Natural killer cell (primary cell): ENCODE results near the gene BGN. TPM values are rescaled to one million over a fixed set of nuclear protein-coding genes. Genes with fewer than 3 reads are reported as not detected.

Experiments
- ATAC-seq, 3 donors: fragments of 150-1000 bp in 2 of 3; fragments of 200-7000 bp in 1 of 3; cut with Tn5 transposase; 1 replicate in 1 of 3; 2 replicates in 2 of 3; pipeline ENCODE4 v1.10.0; 2021; ENCODE audit warnings: mild to moderate bottlenecking in 2 of 3, moderate library complexity in 2 of 3
- DNase-seq, 2 donors: peaks; one replicate each; pipeline versions ENCODE4 v3.0.0 to v3.0.0-alpha.2; 2013 to 2021; ENCODE audit warnings: mixed read lengths in 1 of 2
- H3K27ac ChIP-seq: one replicate; pipeline ENCODE4 v1.5.1; 2013; ENCODE audit warnings: mild to moderate bottlenecking, low read length
- H3K27me3 ChIP-seq: one replicate; pipeline ENCODE4 v1.6.1; 2013; ENCODE audit warnings: low read length; ENCODE audit not compliant: control insufficient read depth, insufficient read depth
- H3K36me3 ChIP-seq: one replicate; pipeline ENCODE4 v1.6.1; 2013; ENCODE audit warnings: low read length; ENCODE audit not compliant: control insufficient read depth, insufficient read depth
- H3K4me1 ChIP-seq: one replicate; pipeline ENCODE4 v1.6.1; 2013; ENCODE audit warnings: low read length; ENCODE audit not compliant: control insufficient read depth, insufficient read depth
- H3K4me3 ChIP-seq: one replicate; pipeline ENCODE4 v1.5.1; 2013; ENCODE audit warnings: low read length
- H3K9me3 ChIP-seq: one replicate; pipeline ENCODE4 v1.6.1; 2013; ENCODE audit warnings: low read length; ENCODE audit not compliant: control insufficient read depth, insufficient read depth
- H3K27ac Mint-ChIP-seq, 2 donors: one replicate each; pipeline ENCODE4 v1.8.0; 2022; ENCODE audit warnings: mild to moderate bottlenecking in 2 of 2, mixed read lengths in 2 of 2, moderate library complexity in 1 of 2
- H3K27me3 Mint-ChIP-seq, 2 donors: one replicate each; pipeline ENCODE4 v1.8.0; 2022; ENCODE audit warnings: low read depth in 2 of 2, mixed read lengths in 2 of 2
- H3K36me3 Mint-ChIP-seq: one replicate; pipeline ENCODE4 v1.8.0; 2022; ENCODE audit warnings: mixed read lengths
- H3K4me1 Mint-ChIP-seq, 2 donors: one replicate each; pipeline ENCODE4 v1.8.0; 2022; ENCODE audit warnings: mixed read lengths in 2 of 2
- H3K4me3 Mint-ChIP-seq: one replicate; pipeline ENCODE4 v1.8.0; 2022; ENCODE audit warnings: mild to moderate bottlenecking, moderate library complexity, mixed read lengths
- H3K9me3 Mint-ChIP-seq, 2 donors: one replicate each; pipeline ENCODE4 v1.8.0; 2022; ENCODE audit warnings: mixed read lengths in 2 of 2
- CTCF ChIP-seq: fragments of 200-600 bp; IDR thresholded peaks from one replicate; pipeline ENCODE4 v1.8.0; 2022; ENCODE audit warnings: antibody characterized with exemption
- WGBS: methylation state at CpG from one replicate; pipeline ENCODE4 v1.1.7; 2013; ENCODE audit warnings: missing lambda C conversion rate; ENCODE audit not compliant: insufficient coverage; 5-methylcytosine and 5-hydroxymethylcytosine counted together
- intact Hi-C: fragments of 100-400 bp; cut with micrococcal nuclease; formaldehyde crosslinking; loops from one replicate; pipeline ENCODE4 v1.14.2; 2022
- total RNA-seq, 4 donors: library from RNA; stranded (reverse); fragments of 120-200 nt in 1 of 4; gene quantifications; one replicate each; pipeline versions ENCODE4 v1.2.3 to v1.2.4, GENCODE V29; 2013 to 2022

BGN gene
- total RNA-seq, 3 donors from 2014 or later (not counting 1 experiment from before 2014, with no cell fraction given) = not detected

DNA sequence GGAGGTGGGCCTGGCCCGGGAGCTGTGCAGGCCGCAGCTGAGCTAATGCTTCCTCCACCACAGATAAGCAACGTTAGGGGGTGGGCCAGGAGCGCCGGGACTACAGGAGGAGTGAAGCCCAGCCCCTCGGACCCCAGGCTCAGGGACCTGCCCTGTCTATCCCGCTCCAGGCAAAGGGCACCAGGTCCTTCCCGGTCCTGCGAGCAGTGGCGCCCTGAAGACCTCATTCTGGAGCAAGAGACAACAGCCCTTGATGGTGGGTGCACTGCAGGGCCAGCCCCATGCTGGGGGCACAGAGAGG is 48.2 kb upstream of the BGN start:
- Histone ChIP-seq H3K36me3 (peaks cover 2% of the 10 kb centered on the region), H3K4me1 (no peaks in the 10 kb centered on the region), H3K9me3 (no peaks in the 10 kb centered on the region), H3K27ac (no peak overlapping the region), H3K4me3 (no peak overlapping the region), H3K27me3 (no peaks in the 10 kb centered on the region)
- no peaks in the 10 kb centered on the region for H3K9me3 Mint-ChIP-seq
- H3K4me3 Mint-ChIP-seq = no peak overlapping the region
- no peaks in the 10 kb centered on the region for H3K4me1 Mint-ChIP-seq
- no peak overlapping the region for H3K27ac Mint-ChIP-seq
- ATAC-seq (no peak), DNase-seq (no peak)
- intact Hi-C loops = no loop called here
- H3K36me3 Mint-ChIP-seq = no peaks in the 10 kb centered on the region
- WGBS = 83% methylated on average over 9 of the region's 10 CpGs
- TF ChIP-seq CTCF = no peak
- no peaks in the 10 kb centered on the region for H3K27me3 Mint-ChIP-seq

- no peaks in the 10 kb centered on the region for H3K27me3 Mint-ChIP-seq
- no peak for TF ChIP-seq CTCF
- H3K36me3 Mint-ChIP-seq = no peaks in the 10 kb centered on the region
- H3K27ac Mint-ChIP-seq = no peak overlapping the region
- no peaks in the 10 kb centered on the region for H3K27me3 ChIP-seq
- H3K4me3 ChIP-seq = no peak overlapping the region
- ATAC-seq = no peak
- intact Hi-C loops = no loop called here
- no peaks in the 10 kb centered on the region for H3K9me3 ChIP-seq
- WGBS = 67% methylated on average over 17 of the region's 17 CpGs
- no peaks in the 10 kb centered on the region for H3K4me1 Mint-ChIP-seq
- H3K36me3 ChIP-seq = peaks cover 2% of the 10 kb centered on the region
- no peak overlapping the region for H3K27ac ChIP-seq
- no peak overlapping the region for H3K4me3 Mint-ChIP-seq
- no peaks in the 10 kb centered on the region for H3K9me3 Mint-ChIP-seq
- no peaks in the 10 kb centered on the region for H3K4me1 ChIP-seq
- no peak for DNase-seq
These were observed 47.7 kb upstream of the BGN start for GRCh38 chrX:153446950-153447580.

GRCh38 chrX:153447581-153447960 is 47.2 kb upstream of the BGN start:
- 92% methylated on average over 7 of the region's 8 CpGs for WGBS
- Mint-ChIP-seq H3K4me3 (no peak overlapping the region), H3K4me1 (no peaks in the 10 kb centered on the region), H3K36me3 (no peaks in the 10 kb centered on the region), H3K27me3 (no peaks in the 10 kb centered on the region), H3K9me3 (no peaks in the 10 kb centered on the region), H3K27ac (no peak overlapping the region)
- no peak for DNase-seq
- Histone ChIP-seq H3K27me3 (no peaks in the 10 kb centered on the region), H3K4me3 (no peak overlapping the region), H3K27ac (no peak overlapping the region), H3K4me1 (no peaks in the 10 kb centered on the region), H3K9me3 (no peaks in the 10 kb centered on the region), H3K36me3 (peaks cover 2% of the 10 kb centered on the region)
- no peak for TF ChIP-seq CTCF
- no peak for ATAC-seq
- intact Hi-C loops = no loop called here
